SK-N-SH (cell line): Measurements from ENCODE around the gene POU2F3. TPM values are rescaled to one million over a fixed set of nuclear protein-coding genes. Genes with fewer than 3 reads are reported as not detected.

Experiments used
- CTCF ChIA-PET: fragments of 300-600, 350-600 bp; formaldehyde crosslinking; extraction: SDS; loops from one replicate; lab custom pipeline; 2021; lab: Yijun Ruan, JAX
- POLR2A ChIA-PET: fragments of 350-600 bp; sonication (Branson Sonifier 250); formaldehyde crosslinking; extraction: SDS; loops from one replicate; lab custom pipeline; 2020; ENCODE audit warnings: antibody characterized with exemption, inconsistent platforms; lab: Yijun Ruan, JAX
- DNase-seq: peaks from one replicate; pipeline ENCODE4 v3.0.0; 2012
- H2AFZ ChIP-seq: fragments of 200-600 bp; sonication (generic); 2 replicates; pipeline ENCODE4 v1.8.1; 2016; ENCODE audit warnings: antibody characterized with exemption, mild to moderate bottlenecking, low read depth
- H3F3A ChIP-seq: fragments of 200-600 bp; sonication (generic); replicated peaks from 2 replicates; pipeline ENCODE3; 2016; ENCODE audit warnings: antibody characterized with exemption, mild to moderate bottlenecking; ENCODE audit not compliant: insufficient read depth
- H3K27ac ChIP-seq, 2 experiments: fragments of 200-500 bp in 1 of 2; fragments of 200-600 bp in 1 of 2; sonication (Bioruptor generic) in 1 of 2; sonication (generic), shearing (Covaris generic) in 1 of 2; 2 replicates each; pipeline versions ENCODE4 v1.5.1 to v1.6.1; 2014 to 2016; ENCODE audit warnings: low read depth in 2 of 2, inconsistent platforms in 1 of 2, low read length in 1 of 2, mild to moderate bottlenecking in 1 of 2, mixed read lengths in 1 of 2
- H3K27me3 ChIP-seq: fragments of 200-600 bp; sonication (generic), shearing (Covaris generic); 2 replicates; pipeline ENCODE4 v1.6.1; 2016; ENCODE audit warnings: mixed run types; ENCODE audit not compliant: insufficient read depth
- H3K36me3 ChIP-seq, 2 experiments: fragments of 200-500 bp in 1 of 2; fragments of 200-600 bp in 1 of 2; sonication (Bioruptor generic) in 1 of 2; sonication (generic) in 1 of 2; replicated peaks in 1 of 2; 2 replicates each; pipeline versions ENCODE3 to v1.5.1; 2014 to 2016; ENCODE audit warnings: low read length in 1 of 2, mild to moderate bottlenecking in 1 of 2; ENCODE audit not compliant: insufficient read depth in 2 of 2, control insufficient read depth in 1 of 2
- H3K4me1 ChIP-seq, 2 experiments: fragments of 200-500 bp in 1 of 2; fragments of 200-600 bp in 1 of 2; sonication (Bioruptor generic) in 1 of 2; sonication (generic), shearing (Covaris generic) in 1 of 2; 2 replicates each; pipeline versions ENCODE4 v1.5.1 to v1.6.1; 2014 to 2016; ENCODE audit warnings: low read depth in 1 of 2, low read length in 1 of 2, mixed run types in 1 of 2; ENCODE audit not compliant: insufficient read depth in 2 of 2, control insufficient read depth in 1 of 2
- H3K4me2 ChIP-seq: fragments of 200-600 bp; sonication (generic), shearing (Covaris generic); 2 replicates; pipeline ENCODE4 v1.6.1; 2017; ENCODE audit warnings: mixed run types
- H3K4me3 ChIP-seq, 2 experiments: fragments of 200-500 bp in 1 of 2; fragments of 200-600 bp in 1 of 2; sonication (Bioruptor generic) in 1 of 2; sonication (generic), shearing (Covaris generic) in 1 of 2; 2 replicates each; pipeline versions ENCODE4 v1.5.1 to v1.8.1; 2014 to 2016; ENCODE audit warnings: low read depth in 2 of 2, inconsistent platforms in 1 of 2, low read length in 1 of 2, mild to moderate bottlenecking in 1 of 2, mixed read lengths in 1 of 2, moderate library complexity in 1 of 2
- H3K79me2 ChIP-seq: fragments of 200-600 bp; sonication (generic); 2 replicates; pipeline ENCODE4 v1.8.1; 2017; ENCODE audit warnings: mild to moderate bottlenecking; ENCODE audit not compliant: insufficient read depth
- H3K9ac ChIP-seq: fragments of 200-600 bp; sonication (generic); 2 replicates; pipeline ENCODE4 v1.6.1; 2017; ENCODE audit warnings: mixed run types
- H3K9me2 ChIP-seq: fragments of 200-600 bp; sonication (generic); 2 replicates; pipeline ENCODE4 v1.6.1; 2017; ENCODE audit warnings: mixed run types
- H3K9me3 ChIP-seq: fragments of 200-600 bp; sonication (generic); 2 replicates; pipeline ENCODE4 v1.6.1; 2017; ENCODE audit warnings: mixed run types, mild to moderate bottlenecking, moderate library complexity
- H4K20me1 ChIP-seq: fragments of 200-600 bp; sonication (generic); 2 replicates; pipeline ENCODE4 v1.6.1; 2017; ENCODE audit warnings: mild to moderate bottlenecking, mixed run types; ENCODE audit not compliant: insufficient read depth
- CHD2 ChIP-seq: fragments of 150-350 bp; IDR thresholded peaks from 2 replicates; pipeline ENCODE4 v1.6.1; 2018; ENCODE audit warnings: low read length; ENCODE audit not compliant: partially characterized antibody
- EZH2phosphoT487 ChIP-seq: fragments of 200-600 bp; sonication (generic); IDR thresholded peaks from 2 replicates; pipeline ENCODE4 v1.6.1; 2017; ENCODE audit warnings: low read depth, mixed run types, mild to moderate bottlenecking, antibody characterized with exemption, moderate library complexity, borderline replicate concordance
- JUND ChIP-seq: IDR thresholded peaks from 2 replicates; pipeline ENCODE4 v1.4.0; 2012
- MXI1 ChIP-seq: IDR thresholded peaks from 2 replicates; pipeline ENCODE4 v1.6.1; 2012; ENCODE audit warnings: mild to moderate bottlenecking, low read depth, low read length, improper control_type of control experiment
- POLR2AphosphoS5 ChIP-seq: IDR thresholded peaks from 2 replicates; pipeline ENCODE4 v1.6.1; 2012; ENCODE audit warnings: low read depth, low read length
- RFX5 ChIP-seq: IDR thresholded peaks from 2 replicates; pipeline ENCODE4 v1.6.1; 2012; ENCODE audit warnings: mild to moderate bottlenecking, improper control_type of control experiment, low read length
- SMC3 ChIP-seq: IDR thresholded peaks from 2 replicates; pipeline ENCODE4 v1.6.1; 2012; ENCODE audit warnings: low read depth, low read length, improper control_type of control experiment
- TAF1 ChIP-seq: IDR thresholded peaks from 2 replicates; pipeline ENCODE4 v1.6.1; 2012; ENCODE audit warnings: low read depth, mild to moderate bottlenecking, low read length, moderate library complexity, borderline replicate concordance
- WGBS: methylation state at CpG from one replicate; pipeline ENCODE4 v1.1.6; 2017; ENCODE audit warnings: low lambda C conversion rate; 5-methylcytosine and 5-hydroxymethylcytosine counted together
- polyA plus RNA-seq, 3 experiments: library from polyadenylated mRNA; depleted of rRNA; stranded (reverse); fragments of >200 nt; gene quantifications; 2 replicates each; pipeline ENCODE4 v1.2.3, GENCODE V29; 2012
- TF ChIP-seq, protein P1 (sequence below): IDR thresholded peaks from 2 replicates; pipeline ENCODE4 v1.6.1; 2012; ENCODE audit warnings: mild to moderate bottlenecking, low read depth, low read length, moderate library complexity
- TF ChIP-seq, protein P2 (sequence below): IDR thresholded peaks from 2 replicates; pipeline ENCODE4; 2012

Gene POU2F3
- polyA plus RNA-seq, 1 of the 3 experiments (the other 2 are of a cell fraction) = 0.02 TPM

DNA sequence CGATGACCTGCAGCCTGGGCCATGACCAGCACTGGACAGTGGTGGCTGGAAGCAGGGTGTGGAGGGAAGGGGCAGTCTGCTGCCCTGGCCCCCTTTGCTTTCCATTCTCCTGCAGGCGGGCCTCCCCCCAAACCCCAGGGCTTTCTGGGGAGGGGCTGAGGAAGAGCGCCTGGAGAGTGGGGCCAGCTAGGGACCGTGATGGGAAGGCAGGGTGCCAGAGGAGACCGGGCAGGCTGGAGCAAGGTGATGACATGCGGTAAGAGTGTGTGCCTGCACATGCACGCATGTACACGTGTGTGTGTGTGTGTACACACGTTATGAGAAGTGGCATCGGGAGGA, 21.3 kb upstream of the POU2F3 start:
- Histone ChIP-seq H3K9me3 (no peaks in the 10 kb centered on the region), H3K9me2 (no peaks in the 10 kb centered on the region), H3K27me3 (no peaks in the 10 kb centered on the region), H2AFZ (no peak overlapping the region), H3K4me1 (peaks cover 0 to 37% of the 10 kb centered on the region in 2 experiments; a peak in 1 of 4 replicates), H3K27ac (no peak overlapping the region), H3K4me2 (no peak overlapping the region), H3K79me2 (no peaks in the 10 kb centered on the region), H3K4me3 (no peak overlapping the region), H3K9ac (no peak overlapping the region), H3K36me3 (no peaks in the 10 kb centered on the region), H3F3A (no peaks in the 10 kb centered on the region), H4K20me1 (no peaks in the 10 kb centered on the region)
- 93% methylated on average over 10 of the region's 10 CpGs for WGBS
- no peak for DNase-seq
- TF ChIP-seq POLR2AphosphoS5 = no peak
- TF ChIP-seq TAF1 = no peak
- TF ChIP-seq, protein P1, sequence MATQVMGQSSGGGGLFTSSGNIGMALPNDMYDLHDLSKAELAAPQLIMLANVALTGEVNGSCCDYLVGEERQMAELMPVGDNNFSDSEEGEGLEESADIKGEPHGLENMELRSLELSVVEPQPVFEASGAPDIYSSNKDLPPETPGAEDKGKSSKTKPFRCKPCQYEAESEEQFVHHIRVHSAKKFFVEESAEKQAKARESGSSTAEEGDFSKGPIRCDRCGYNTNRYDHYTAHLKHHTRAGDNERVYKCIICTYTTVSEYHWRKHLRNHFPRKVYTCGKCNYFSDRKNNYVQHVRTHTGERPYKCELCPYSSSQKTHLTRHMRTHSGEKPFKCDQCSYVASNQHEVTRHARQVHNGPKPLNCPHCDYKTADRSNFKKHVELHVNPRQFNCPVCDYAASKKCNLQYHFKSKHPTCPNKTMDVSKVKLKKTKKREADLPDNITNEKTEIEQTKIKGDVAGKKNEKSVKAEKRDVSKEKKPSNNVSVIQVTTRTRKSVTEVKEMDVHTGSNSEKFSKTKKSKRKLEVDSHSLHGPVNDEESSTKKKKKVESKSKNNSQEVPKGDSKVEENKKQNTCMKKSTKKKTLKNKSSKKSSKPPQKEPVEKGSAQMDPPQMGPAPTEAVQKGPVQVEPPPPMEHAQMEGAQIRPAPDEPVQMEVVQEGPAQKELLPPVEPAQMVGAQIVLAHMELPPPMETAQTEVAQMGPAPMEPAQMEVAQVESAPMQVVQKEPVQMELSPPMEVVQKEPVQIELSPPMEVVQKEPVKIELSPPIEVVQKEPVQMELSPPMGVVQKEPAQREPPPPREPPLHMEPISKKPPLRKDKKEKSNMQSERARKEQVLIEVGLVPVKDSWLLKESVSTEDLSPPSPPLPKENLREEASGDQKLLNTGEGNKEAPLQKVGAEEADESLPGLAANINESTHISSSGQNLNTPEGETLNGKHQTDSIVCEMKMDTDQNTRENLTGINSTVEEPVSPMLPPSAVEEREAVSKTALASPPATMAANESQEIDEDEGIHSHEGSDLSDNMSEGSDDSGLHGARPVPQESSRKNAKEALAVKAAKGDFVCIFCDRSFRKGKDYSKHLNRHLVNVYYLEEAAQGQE = no peak
- no peak for TF ChIP-seq CHD2
- TF ChIP-seq EZH2phosphoT487 = no peak
- no peak for TF ChIP-seq SMC3
- ChIA-PET POLR2A (no interaction called here), CTCF (interaction anchor here (0.6 to 10.3 kb wide), 3 partner anchors 9 to 81 kb away, joined by 3 to 111 read pairs (median 15); no protein-coding TSS in a partner anchor)

DNA sequence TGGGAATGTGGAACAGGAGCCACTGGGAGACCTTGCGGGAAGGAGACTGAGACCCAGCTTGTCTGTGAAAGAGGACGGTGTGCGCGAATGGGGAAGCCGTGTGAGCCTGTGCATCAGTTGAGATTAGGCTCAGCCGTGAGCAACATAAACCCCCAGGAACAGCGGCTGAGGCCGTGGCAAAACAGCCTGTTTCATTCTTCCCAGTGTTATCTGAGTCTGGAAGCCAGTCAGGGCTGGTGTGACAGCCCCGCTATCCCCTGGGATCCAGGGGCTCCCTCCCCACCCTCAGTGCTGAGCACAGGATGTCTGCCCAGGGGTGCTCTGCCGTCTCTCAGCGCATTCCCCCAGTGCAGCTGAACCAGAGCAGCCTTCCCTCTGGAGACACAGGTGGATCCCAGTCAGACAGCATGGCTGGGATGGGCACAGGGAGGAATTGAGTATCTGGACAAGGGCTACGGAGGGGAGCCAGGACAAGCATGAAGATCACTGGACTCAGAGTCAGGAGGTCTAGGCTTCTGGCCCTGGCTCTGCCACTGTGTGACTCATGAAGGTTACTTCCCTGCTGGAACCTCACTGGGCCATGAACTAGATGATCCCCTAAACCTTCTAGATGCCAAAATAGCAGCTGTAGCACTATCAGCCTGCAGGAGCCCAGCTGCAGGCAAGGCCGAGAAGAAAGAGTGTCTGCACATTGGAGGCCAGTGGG, 20.6 kb upstream of the POU2F3 start:
- Histone ChIP-seq H4K20me1 (no peaks in the 10 kb centered on the region), H3K4me2 (no peak overlapping the region), H3K4me1 (peaks cover 0 to 37% of the 10 kb centered on the region in 2 experiments; a peak in 1 of 4 replicates), H2AFZ (no peak overlapping the region), H3K4me3 (no peak overlapping the region), H3K27me3 (no peaks in the 10 kb centered on the region), H3F3A (no peaks in the 10 kb centered on the region), H3K36me3 (no peaks in the 10 kb centered on the region), H3K9ac (no peak overlapping the region), H3K9me3 (no peaks in the 10 kb centered on the region), H3K79me2 (no peaks in the 10 kb centered on the region), H3K27ac (no peak overlapping the region), H3K9me2 (no peaks in the 10 kb centered on the region)
- CTCF ChIA-PET = interaction anchor here (1.0 to 19.0 kb wide), 5 partner anchors 8 to 80 kb away, joined by 4 to 400 read pairs (median 5); no protein-coding TSS in a partner anchor
- 93% methylated on average over 11 of the region's 13 CpGs for WGBS
- TF ChIP-seq, protein P2, sequence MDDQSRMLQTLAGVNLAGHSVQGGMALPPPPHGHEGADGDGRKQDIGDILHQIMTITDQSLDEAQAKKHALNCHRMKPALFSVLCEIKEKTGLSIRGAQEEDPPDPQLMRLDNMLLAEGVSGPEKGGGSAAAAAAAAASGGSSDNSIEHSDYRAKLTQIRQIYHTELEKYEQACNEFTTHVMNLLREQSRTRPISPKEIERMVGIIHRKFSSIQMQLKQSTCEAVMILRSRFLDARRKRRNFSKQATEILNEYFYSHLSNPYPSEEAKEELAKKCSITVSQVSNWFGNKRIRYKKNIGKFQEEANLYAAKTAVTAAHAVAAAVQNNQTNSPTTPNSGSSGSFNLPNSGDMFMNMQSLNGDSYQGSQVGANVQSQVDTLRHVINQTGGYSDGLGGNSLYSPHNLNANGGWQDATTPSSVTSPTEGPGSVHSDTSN = no peak
- TF ChIP-seq SMC3 (no peak), RFX5 (no peak), MXI1 (no peak), JUND (no peak)
- TF ChIP-seq, all 33 proteins: peak for 0
- POLR2A ChIA-PET = no interaction called here
- DNase-seq = no peak
